ENCODE measurements around the gene RARG.

RARG gene

GRCh38 chr12:53200107-53200457 is 31.9 kb downstream of the RARG start:
- no peaks in the 10 kb centered on the region for H3K27me3 ChIP-seq (ENCODE audit: insufficient read depth, poor library complexity, severe bottlenecking)
- no peak for DNase-seq (ENCODE audit: low read depth in 1 of 2, low spot score in 1 of 2)
- no peak overlapping the region for H3K27ac ChIP-seq (replicated peaks)
- TF ChIP-seq SPI1 (IDR thresholded peaks at IDR 0.05; ENCODE audit: borderline replicate concordance, low read depth): no peak
- no peak for TF ChIP-seq CTCF (IDR thresholded peaks at IDR 0.05; ENCODE audit: insufficient read depth, low read length)
- TF ChIP-seq REST (IDR thresholded peaks at IDR 0.05; ENCODE audit: insufficient replicate concordance, low read depth): no peak
- TF ChIP-seq GABPA (IDR thresholded peaks at IDR 0.05; ENCODE audit: low read depth): no peak
- H3K4me3 ChIP-seq (replicated peaks; ENCODE audit: insufficient read depth, low read length): no peak overlapping the region

- H3K4me3 ChIP-seq (replicated peaks; ENCODE audit: insufficient read depth, low read length): no peak overlapping the region
Observed at GRCh38 chr12:53199700-53200099, 32.3 kb downstream of the RARG start.

GRCh38 chr12:53198486-53199110 is 33.4 kb downstream of the RARG start:
- no peak overlapping the region for H3K27ac ChIP-seq (replicated peaks)
- no peak for DNase-seq (ENCODE audit: low read depth in 1 of 2, low spot score in 1 of 2)
- TF ChIP-seq REST (IDR thresholded peaks at IDR 0.05; ENCODE audit: insufficient replicate concordance, low read depth): no peak
- no peaks in the 10 kb centered on the region for H3K27me3 ChIP-seq (ENCODE audit: insufficient read depth, poor library complexity, severe bottlenecking)
- H3K4me3 ChIP-seq (replicated peaks; ENCODE audit: insufficient read depth, low read length): no peak overlapping the region

More at GRCh38 chr12:53199700-53200099, 32.3 kb downstream of the RARG start:
- Histone ChIP-seq H3K27ac (replicated peaks) (no peak overlapping the region), H3K27me3 (ENCODE audit: insufficient read depth, poor library complexity, severe bottlenecking) (no peaks in the 10 kb centered on the region)
- TF ChIP-seq POLR2AphosphoS5 (IDR thresholded peaks at IDR 0.05; ENCODE audit: low read depth): no peak
- no peak for DNase-seq (ENCODE audit: low read depth in 1 of 2, low spot score in 1 of 2)

- Histone ChIP-seq H3K27me3 (ENCODE audit: insufficient read depth, poor library complexity, severe bottlenecking) (no peaks in the 10 kb centered on the region), H3K4me3 (replicated peaks; ENCODE audit: insufficient read depth, low read length) (no peak overlapping the region), H3K27ac (replicated peaks) (no peak overlapping the region)
- DNase-seq (ENCODE audit: low read depth in 1 of 2, low spot score in 1 of 2): no peak
- TF ChIP-seq REST (IDR thresholded peaks at IDR 0.05; ENCODE audit: insufficient replicate concordance, low read depth): no peak
- no peak for TF ChIP-seq POLR2AphosphoS5 (IDR thresholded peaks at IDR 0.05; ENCODE audit: low read depth)
- TF ChIP-seq CTCF (IDR thresholded peaks at IDR 0.05; ENCODE audit: insufficient read depth, low read length): no peak
- no peak for TF ChIP-seq GABPA (IDR thresholded peaks at IDR 0.05; ENCODE audit: low read depth)
- no peak for TF ChIP-seq SPI1 (IDR thresholded peaks at IDR 0.05; ENCODE audit: borderline replicate concordance, low read depth)
Observed at GRCh38 chr12:53197011-53197640, 34.9 kb downstream of the RARG start.
